B cell (primary cell): ENCODE data around the gene MFRP. TPM values are rescaled to one million over a fixed set of nuclear protein-coding genes. Genes with fewer than 3 reads are reported as not detected.

Experiments
- ATAC-seq: fragments of 200-7000 bp; cut with Tn5 transposase; one replicate; pipeline ENCODE4 v1.10.0; 2021; ENCODE audit warnings: low read depth, mild to moderate bottlenecking, moderate number of reproducible peaks, moderate library complexity
- CTCF ChIA-PET: fragments of 350-600 bp; sonication (Branson Sonifier 250); formaldehyde crosslinking; loops from one replicate; lab custom pipeline; 2021; ENCODE audit warnings: antibody characterized with exemption, inconsistent platforms; lab: Charles Lee
- POLR2A ChIA-PET: fragments of 350-600 bp; sonication (Branson Sonifier 250); formaldehyde crosslinking; loops from one replicate; lab custom pipeline; 2021; ENCODE audit warnings: antibody characterized with exemption; lab: Charles Lee
- DNase-seq: peaks from one replicate; pipeline ENCODE4 v3.0.0; 2013
- H2AFZ ChIP-seq: 2 replicates; pipeline ENCODE4 v1.6.1; 2012; ENCODE audit warnings: mild to moderate bottlenecking, low read depth, low read length; ENCODE audit not compliant: insufficient read depth, poor library complexity, severe bottlenecking
- H3K27ac ChIP-seq, 2 donors: 1 replicate in 1 of 2; 2 replicates in 1 of 2; pipeline ENCODE4 v1.5.1; 2012 to 2013; ENCODE audit warnings: low read length in 2 of 2, mild to moderate bottlenecking in 2 of 2, moderate library complexity in 1 of 2
- H3K27me3 ChIP-seq, 4 experiments: fragments of 200-600 bp in 1 of 4; sonication (generic) in 1 of 4; replicated peaks in 1 of 4; 1 replicate in 2 of 4; 2 replicates in 2 of 4; pipeline versions ENCODE4 v1.6.1 to v1.7.0; 2013 to 2016; ENCODE audit warnings: low read length in 3 of 4, mild to moderate bottlenecking in 2 of 4, mixed read lengths in 1 of 4, moderate library complexity in 1 of 4; ENCODE audit not compliant: insufficient read depth in 4 of 4, control insufficient read depth in 3 of 4; ENCODE audit errors: control extremely low read depth in 1 of 4
- H3K36me3 ChIP-seq, 2 experiments: replicated peaks in 1 of 2; 1 replicate in 1 of 2; 2 replicates in 1 of 2; pipeline versions ENCODE4 v1.6.1 to v1.7.1; 2013; ENCODE audit warnings: low read length in 1 of 2; ENCODE audit not compliant: insufficient read depth in 2 of 2, control insufficient read depth in 1 of 2; ENCODE audit errors: control extremely low read depth in 1 of 2, extremely low read depth in 1 of 2
- H3K4me1 ChIP-seq, 2 donors: fragments of 200-600 bp in 1 of 2; sonication (generic) in 1 of 2; 1 replicate in 1 of 2; 2 replicates in 1 of 2; pipeline versions ENCODE4 v1.5.1 to v1.6.1; 2013 to 2017; ENCODE audit warnings: low read length in 2 of 2; ENCODE audit not compliant: control insufficient read depth in 2 of 2, insufficient read depth in 2 of 2
- H3K4me2 ChIP-seq: replicated peaks from 2 replicates; pipeline ENCODE3; 2012; ENCODE audit warnings: mild to moderate bottlenecking, low read depth, low read length; ENCODE audit not compliant: poor library complexity, severe bottlenecking
- H3K4me3 ChIP-seq, 5 experiments: fragments of 200-600 bp in 1 of 5; sonication (generic) in 1 of 5; 1 replicate in 3 of 5; 2 replicates in 2 of 5; pipeline versions ENCODE4 v1.5.1 to v1.7.0; 2011 to 2016; ENCODE audit warnings: low read length in 4 of 5, mild to moderate bottlenecking in 4 of 5, low read depth in 2 of 5, control low read depth in 1 of 5, moderate library complexity in 1 of 5; ENCODE audit not compliant: insufficient read depth in 1 of 5; ENCODE audit errors: control extremely low read depth in 1 of 5, extremely low read depth in 1 of 5
- H3K79me2 ChIP-seq: fragments of 200-600 bp; sonication (generic); one replicate; pipeline ENCODE4 v1.6.0; 2016; ENCODE audit warnings: low read length; ENCODE audit not compliant: control insufficient read depth, insufficient read depth
- H3K9ac ChIP-seq: fragments of 200-600 bp; sonication (generic); 2 replicates; pipeline ENCODE4 v1.6.1; 2017; ENCODE audit warnings: mild to moderate bottlenecking, low read length, moderate library complexity
- H3K9me3 ChIP-seq, 3 donors: one replicate each; pipeline versions ENCODE4 v1.6.1 to v1.7.1; 2013; ENCODE audit warnings: low read length in 2 of 3; ENCODE audit not compliant: control insufficient read depth in 2 of 3, insufficient read depth in 1 of 3; ENCODE audit errors: control extremely low read depth in 1 of 3
- H4K20me1 ChIP-seq: 2 replicates; pipeline ENCODE4 v1.6.0; 2012; ENCODE audit warnings: mild to moderate bottlenecking, low read length; ENCODE audit not compliant: insufficient read depth, control insufficient read depth, poor library complexity, severe bottlenecking
- H3K27ac Mint-ChIP-seq: one replicate; pipeline ENCODE4 v1.8.0; 2021; ENCODE audit warnings: mixed read lengths
- H3K27me3 Mint-ChIP-seq: one replicate; pipeline ENCODE4 v1.8.0; 2021; ENCODE audit warnings: mixed read lengths
- H3K4me1 Mint-ChIP-seq: one replicate; pipeline ENCODE4 v1.8.0; 2021; ENCODE audit warnings: mixed read lengths
- H3K4me3 Mint-ChIP-seq: one replicate; pipeline ENCODE4 v1.8.0; 2021; ENCODE audit warnings: mixed read lengths
- H3K9me3 Mint-ChIP-seq: one replicate; pipeline ENCODE4 v1.8.0; 2022; ENCODE audit warnings: mixed read lengths; ENCODE audit not compliant: insufficient read depth
- EZH2 ChIP-seq: IDR thresholded peaks from 2 replicates; pipeline ENCODE4 v1.6.1; 2012; ENCODE audit warnings: borderline replicate concordance, low read depth, mild to moderate bottlenecking, moderate library complexity, low read length; ENCODE audit not compliant: insufficient read depth, poor library complexity, severe bottlenecking
- WGBS: methylation state at CpG from one replicate; pipeline ENCODE4 v1.1.5; 2013; ENCODE audit warnings: missing lambda C conversion rate; ENCODE audit not compliant: insufficient coverage; 5-methylcytosine and 5-hydroxymethylcytosine counted together
- intact Hi-C: fragments of 100-400 bp; cut with micrococcal nuclease; formaldehyde crosslinking; loops from one replicate; pipeline ENCODE4 v1.10.0; 2022
- polyA plus RNA-seq: library from polyadenylated mRNA; depleted of rRNA; stranded (reverse); fragments of >200 nt; gene quantifications from 2 replicates; pipeline ENCODE4 v1.2.3, GENCODE V29; 2012
- total RNA-seq, 2 donors: library from RNA; stranded (reverse); fragments of 120-200 nt in 1 of 2; gene quantifications; 1 replicate in 1 of 2; 2 replicates in 1 of 2; pipeline versions ENCODE4 v1.2.3 to v1.2.4, GENCODE V29; 2013 to 2022
- TF ChIP-seq, protein P1 (sequence below): fragments of 200-600 bp; IDR thresholded peaks from one replicate; pipeline ENCODE4 v1.8.0; 2022; ENCODE audit warnings: antibody characterized with exemption, mild to moderate bottlenecking

MFRP gene
- total and polyA plus RNA-seq, 2 donors (not counting 1 experiment from before 2014, with no cell fraction given), result not detected

DNA sequence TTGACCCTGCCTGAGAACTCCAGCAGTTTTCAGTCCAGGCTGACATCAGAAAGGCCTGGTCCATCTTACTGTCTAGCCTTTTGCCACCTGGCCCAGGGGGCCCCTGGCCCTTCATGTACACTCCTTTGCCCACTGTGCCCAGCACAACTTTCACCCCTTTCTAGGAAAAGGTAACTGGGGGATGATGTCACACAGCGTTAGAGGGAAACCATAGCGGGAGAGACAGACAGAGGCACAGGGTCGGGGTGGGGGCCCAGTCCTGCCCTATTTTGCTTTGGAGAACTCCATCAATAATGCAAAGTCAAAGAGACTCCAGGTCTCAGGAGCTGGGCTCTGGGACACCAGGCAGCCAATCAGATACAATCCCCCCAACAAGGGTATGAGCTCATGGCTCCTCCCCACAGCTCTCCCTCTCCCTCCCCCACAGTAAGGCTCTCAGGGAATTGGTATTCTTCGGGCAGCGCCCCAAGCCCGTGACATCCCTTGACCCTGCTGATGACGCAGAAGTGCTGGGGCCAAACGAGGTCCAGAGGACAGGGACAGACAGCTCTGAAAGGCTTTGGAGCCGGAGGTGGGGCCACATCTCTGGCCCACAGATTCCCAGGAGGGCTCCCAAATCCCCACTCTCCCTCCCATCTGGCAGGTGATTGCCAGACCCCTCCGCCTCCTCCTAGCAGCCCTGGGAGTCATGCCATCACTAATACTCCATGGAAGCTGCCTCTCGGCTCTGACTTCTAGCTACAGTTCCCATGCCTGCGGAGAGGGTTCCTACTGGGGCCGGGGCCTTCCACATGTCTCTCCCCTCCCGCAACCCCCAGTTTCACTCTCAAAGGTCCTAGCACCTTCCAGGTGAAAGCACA is 29.1 kb upstream of the MFRP start:
- ATAC-seq, result no peak
- WGBS, result 80% methylated on average over 14 of the region's 14 CpGs
- Mint-ChIP-seq H3K4me3 (no peak overlapping the region), H3K4me1 (no peaks in the 10 kb centered on the region), H3K9me3 (no peaks in the 10 kb centered on the region), H3K27me3 (peaks cover 8% of the 10 kb centered on the region), H3K27ac (no peak overlapping the region)
- Histone ChIP-seq H3K4me3 (no peak overlapping the region), H3K79me2 (no peaks in the 10 kb centered on the region), H3K27me3 (peaks cover 0 to 6% (median 0%) of the 10 kb centered on the region in 4 experiments), H3K36me3 (no peaks in the 10 kb centered on the region), H3K9ac (no peak overlapping the region), H2AFZ (no peak overlapping the region), H3K4me1 (no peaks in the 10 kb centered on the region), H3K4me2 (no peak overlapping the region), H3K9me3 (no peaks in the 10 kb centered on the region), H4K20me1 (no peaks in the 10 kb centered on the region), H3K27ac (no peak overlapping the region)
- DNase-seq, result peak; percentile 6
- no peak for TF ChIP-seq EZH2
- TF ChIP-seq, protein P1, sequence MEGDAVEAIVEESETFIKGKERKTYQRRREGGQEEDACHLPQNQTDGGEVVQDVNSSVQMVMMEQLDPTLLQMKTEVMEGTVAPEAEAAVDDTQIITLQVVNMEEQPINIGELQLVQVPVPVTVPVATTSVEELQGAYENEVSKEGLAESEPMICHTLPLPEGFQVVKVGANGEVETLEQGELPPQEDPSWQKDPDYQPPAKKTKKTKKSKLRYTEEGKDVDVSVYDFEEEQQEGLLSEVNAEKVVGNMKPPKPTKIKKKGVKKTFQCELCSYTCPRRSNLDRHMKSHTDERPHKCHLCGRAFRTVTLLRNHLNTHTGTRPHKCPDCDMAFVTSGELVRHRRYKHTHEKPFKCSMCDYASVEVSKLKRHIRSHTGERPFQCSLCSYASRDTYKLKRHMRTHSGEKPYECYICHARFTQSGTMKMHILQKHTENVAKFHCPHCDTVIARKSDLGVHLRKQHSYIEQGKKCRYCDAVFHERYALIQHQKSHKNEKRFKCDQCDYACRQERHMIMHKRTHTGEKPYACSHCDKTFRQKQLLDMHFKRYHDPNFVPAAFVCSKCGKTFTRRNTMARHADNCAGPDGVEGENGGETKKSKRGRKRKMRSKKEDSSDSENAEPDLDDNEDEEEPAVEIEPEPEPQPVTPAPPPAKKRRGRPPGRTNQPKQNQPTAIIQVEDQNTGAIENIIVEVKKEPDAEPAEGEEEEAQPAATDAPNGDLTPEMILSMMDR, result no peak
- CTCF ChIA-PET, result interaction anchor here (1.1 to 5.5 kb wide), 4 partner anchors 11 to 19 kb away, joined by 3 to 46 read pairs (median 4); no protein-coding TSS in a partner anchor
- intact Hi-C loops, result no loop called here
- POLR2A ChIA-PET, result no interaction called here
